ENCODE measurements around the gene APBB1. TPM values are rescaled to one million over a fixed set of nuclear protein-coding genes. Genes with fewer than 3 reads are reported as not detected.

APBB1 gene
- total and polyA plus RNA-seq, 9 of the 15 experiments (the other 6 are each of a cell fraction or from before 2014, with no cell fraction given), result 0.04 to 0.73 (median 0.40) TPM

DNA sequence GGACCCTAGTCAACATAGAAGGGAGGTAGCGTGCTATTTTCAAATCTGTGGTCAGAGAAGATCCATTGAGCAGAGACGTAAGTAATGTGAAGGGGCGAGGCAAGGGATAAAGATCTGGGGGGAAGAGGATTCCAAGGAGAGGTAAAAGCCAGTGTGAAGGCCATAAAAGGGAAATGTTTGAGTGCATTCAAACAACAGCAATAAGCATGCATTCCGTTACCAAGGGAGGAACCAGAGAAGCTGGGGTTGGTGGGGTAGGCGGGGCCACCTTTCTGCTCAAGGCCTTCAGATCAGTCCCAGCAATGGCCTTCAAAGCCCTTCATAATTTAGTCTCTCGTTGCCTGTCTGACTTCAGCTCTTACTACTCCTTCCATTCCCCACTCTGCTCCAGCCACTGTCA, 47.1 kb downstream of the APBB1 start:
- Histone ChIP-seq H3K4me1 (replicated peaks in 1 of 2; ENCODE audit: control insufficient read depth in 2 of 2, insufficient read depth in 2 of 2, low read length in 2 of 2) (peaks cover 0 to 7% of the 10 kb centered on the region in 2 experiments; a peak in 2 of 5 replicates), H3K36me3 (ENCODE audit: control insufficient read depth, insufficient read depth, low read length) (no peaks in the 10 kb centered on the region), H3K9me3 (replicated peaks; ENCODE audit: control insufficient read depth, insufficient read depth, low read depth, low read length) (no peaks in the 10 kb centered on the region), H3K27ac (ENCODE audit: extremely low read depth, low read depth, low read length) (no peak overlapping the region), H3K27me3 (ENCODE audit: control insufficient read depth in 2 of 2, insufficient read depth in 2 of 2, low read length in 2 of 2) (peaks cover 15 to 17% of the 10 kb centered on the region in 2 experiments; a peak in 3 of 5 replicates), H3K4me2 (ENCODE audit: insufficient read depth, low read length) (peak overlapping the region; percentile 9; the same call in 1 of the 2 replicates), H3K79me2 (ENCODE audit: control insufficient read depth, insufficient read depth, low read length) (no peaks in the 10 kb centered on the region), H3K9me1 (ENCODE audit: control insufficient read depth, insufficient read depth, low read length) (no peaks in the 10 kb centered on the region), H3K4me3 (no peak overlapping the region), H4K20me1 (replicated peaks; ENCODE audit: control insufficient read depth, insufficient read depth, low read length) (no peaks in the 10 kb centered on the region), H3K9ac (ENCODE audit: insufficient read depth in 1 of 2, low read depth in 2 of 2, low read length in 2 of 2) (no peak overlapping the region), H2AFZ (ENCODE audit: low read depth, low read length) (peak overlapping the region; percentile 69)
- no TSS peak for BruUV-seq (replicated peaks)
- in situ Hi-C loops (cut with MboI), result no loop called here
- no peak for FAIRE-seq
- ChIA-PET POLR2A (interaction anchor here (0.6 to 0.7 kb wide), 2 partner anchors 105 to 154 kb away, joined by 3 read pairs; no protein-coding TSS in a partner anchor), CTCF (ENCODE audit: low intra/inter-chr PET ratio) (no interaction called here)
- DNase-seq (ENCODE audit: extremely low read depth in 1 of 4, low spot score in 3 of 4), result peak in 1 of 4 experiments; percentile 18
- WGBS (ENCODE audit: insufficient coverage, low coverage, missing lambda C conversion rate), result 19% methylated on average over 6 of the region's 6 CpGs
- TF ChIP-seq ZSCAN32 (CRISPR knock-in tag; IDR thresholded peaks at IDR 0.05), result no peak
- TF ChIP-seq, protein P1, sequence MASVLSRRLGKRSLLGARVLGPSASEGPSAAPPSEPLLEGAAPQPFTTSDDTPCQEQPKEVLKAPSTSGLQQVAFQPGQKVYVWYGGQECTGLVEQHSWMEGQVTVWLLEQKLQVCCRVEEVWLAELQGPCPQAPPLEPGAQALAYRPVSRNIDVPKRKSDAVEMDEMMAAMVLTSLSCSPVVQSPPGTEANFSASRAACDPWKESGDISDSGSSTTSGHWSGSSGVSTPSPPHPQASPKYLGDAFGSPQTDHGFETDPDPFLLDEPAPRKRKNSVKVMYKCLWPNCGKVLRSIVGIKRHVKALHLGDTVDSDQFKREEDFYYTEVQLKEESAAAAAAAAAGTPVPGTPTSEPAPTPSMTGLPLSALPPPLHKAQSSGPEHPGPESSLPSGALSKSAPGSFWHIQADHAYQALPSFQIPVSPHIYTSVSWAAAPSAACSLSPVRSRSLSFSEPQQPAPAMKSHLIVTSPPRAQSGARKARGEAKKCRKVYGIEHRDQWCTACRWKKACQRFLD (CRISPR knock-in tag; IDR thresholded peaks at IDR 0.05), result no peak
- no peak for TF ChIP-seq SREBF2 (CRISPR knock-in tag; IDR thresholded peaks at IDR 0.05)
- peak in 1 of 2 experiments; percentile 87; a peak in 2 of 4 replicates for TF ChIP-seq SRF (CRISPR knock-in tag; IDR thresholded peaks at IDR 0.05)
- TF ChIP-seq TSC22D4 (tag; IDR thresholded peaks at IDR 0.05), result no peak
- no peak for TF ChIP-seq EP300 (IDR thresholded peaks at IDR 0.05; ENCODE audit: low read length)
- TF ChIP-seq ZNF134 (CRISPR knock-in tag; conservative IDR thresholded peaks at IDR 0.05), result no peak
- peak; percentile 84 for TF ChIP-seq FOXJ2 (tag; IDR thresholded peaks at IDR 0.05)
- no peak for TF ChIP-seq HEY1 (CRISPR knock-in tag; IDR thresholded peaks at IDR 0.05; ENCODE audit: borderline replicate concordance)
- TF ChIP-seq, protein P2, sequence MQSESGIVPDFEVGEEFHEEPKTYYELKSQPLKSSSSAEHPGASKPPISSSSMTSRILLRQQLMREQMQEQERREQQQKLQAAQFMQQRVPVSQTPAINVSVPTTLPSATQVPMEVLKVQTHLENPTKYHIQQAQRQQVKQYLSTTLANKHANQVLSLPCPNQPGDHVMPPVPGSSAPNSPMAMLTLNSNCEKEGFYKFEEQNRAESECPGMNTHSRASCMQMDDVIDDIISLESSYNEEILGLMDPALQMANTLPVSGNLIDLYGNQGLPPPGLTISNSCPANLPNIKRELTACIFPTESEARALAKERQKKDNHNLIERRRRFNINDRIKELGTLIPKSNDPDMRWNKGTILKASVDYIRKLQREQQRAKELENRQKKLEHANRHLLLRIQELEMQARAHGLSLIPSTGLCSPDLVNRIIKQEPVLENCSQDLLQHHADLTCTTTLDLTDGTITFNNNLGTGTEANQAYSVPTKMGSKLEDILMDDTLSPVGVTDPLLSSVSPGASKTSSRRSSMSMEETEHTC (IDR thresholded peaks at IDR 0.05), result no peak
- no peak for TF ChIP-seq SRSF9 (IDR thresholded peaks at IDR 0.05; ENCODE audit: borderline replicate concordance, low read depth, low read length)
- TF ChIP-seq, protein P3, sequence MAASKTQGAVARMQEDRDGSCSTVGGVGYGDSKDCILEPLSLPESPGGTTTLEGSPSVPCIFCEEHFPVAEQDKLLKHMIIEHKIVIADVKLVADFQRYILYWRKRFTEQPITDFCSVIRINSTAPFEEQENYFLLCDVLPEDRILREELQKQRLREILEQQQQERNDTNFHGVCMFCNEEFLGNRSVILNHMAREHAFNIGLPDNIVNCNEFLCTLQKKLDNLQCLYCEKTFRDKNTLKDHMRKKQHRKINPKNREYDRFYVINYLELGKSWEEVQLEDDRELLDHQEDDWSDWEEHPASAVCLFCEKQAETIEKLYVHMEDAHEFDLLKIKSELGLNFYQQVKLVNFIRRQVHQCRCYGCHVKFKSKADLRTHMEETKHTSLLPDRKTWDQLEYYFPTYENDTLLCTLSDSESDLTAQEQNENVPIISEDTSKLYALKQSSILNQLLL (CRISPR knock-in tag; IDR thresholded peaks at IDR 0.05; ENCODE audit: borderline replicate concordance), result no peak
- TF ChIP-seq SMAD4 (CRISPR knock-in tag; conservative IDR thresholded peaks at IDR 0.05), result no peak
- TF ChIP-seq DPF2 (IDR thresholded peaks at IDR 0.05), result no peak
- TF ChIP-seq NRF1 (conservative IDR thresholded peaks at IDR 0.05 in 1 of 2, IDR thresholded peaks at IDR 0.05 in 1 of 2), result 0 out of 4 replicates have a peak, but pooled peaks of 1 of the 2 experiments have one; percentile 21
- TF ChIP-seq POLR2H (tag; IDR thresholded peaks at IDR 0.05; ENCODE audit: low read depth), result no peak
- TF ChIP-seq ZNF778 (CRISPR knock-in tag; IDR thresholded peaks at IDR 0.05), result no peak
- TF ChIP-seq TEAD1 (CRISPR knock-in tag; IDR thresholded peaks at IDR 0.05), result no peak
- no peak for TF ChIP-seq GABPB1 (CRISPR knock-in tag; IDR thresholded peaks at IDR 0.05)
- intact Hi-C loops (cut with micrococcal nuclease), result loop anchor here (10.0 kb wide), 1 partner anchor 263 kb away; no protein-coding TSS in a partner anchor
- ATAC-seq, result peak; percentile 40; the same call in 2 of the 3 replicates

Data from K562 (cell line).